HCT116 (cell line): ENCODE results near the gene ETNK2. TPM values are rescaled to one million over a fixed set of nuclear protein-coding genes. Genes with fewer than 3 reads are reported as not detected.

ENCODE experiments used
- ATAC-seq: fragments of 200-7000 bp; cut with Tn5 transposase; 2 replicates; pipeline ENCODE4 v1.9.1; 2020; ENCODE audit warnings: mild to moderate bottlenecking, moderate library complexity
- BruUV-seq: library from RNA; stranded (reverse); fragments of 400-500 nt; replicated peaks from 2 replicates; lab custom pipeline; 2021; lab: Mats Ljungman, UMichigan
- CTCF ChIA-PET: fragments of 300-600 bp; sonication (Branson Sonifier 250); formaldehyde crosslinking; loops from one replicate; lab custom pipeline; 2021; ENCODE audit warnings: antibody characterized with exemption; lab: Charles Lee
- POLR2A ChIA-PET: fragments of 300-600, 350-600 bp; sonication (Branson Sonifier 250); formaldehyde crosslinking; loops from one replicate; lab custom pipeline; 2021; ENCODE audit warnings: antibody characterized with exemption; lab: Charles Lee
- RAD21 ChIA-PET, 2 experiments: fragments of 300-600 bp; sonication (Branson Sonifier 250); formaldehyde crosslinking; loops; one replicate each; lab custom pipeline; 2023; ENCODE audit warnings: low total read pairs in 2 of 2; ENCODE audit not compliant: uncharacterized antibody in 2 of 2, unreplicated experiment in 2 of 2, low non-redundant PET in 1 of 2; lab: Charles Lee
- DNase-seq: peaks from one replicate; pipeline ENCODE4 v3.0.0-alpha.2; 2010; ENCODE audit warnings: low read depth, low spot score
- H2AFZ ChIP-seq: fragments of 200-600 bp; shearing (Covaris generic), sonication (generic); 2 replicates; pipeline ENCODE4 v1.6.1; 2017; ENCODE audit warnings: low read depth, mixed run types, mixed read lengths, antibody characterized with exemption, low read length; ENCODE audit not compliant: poor library complexity, severe bottlenecking
- H3K27ac ChIP-seq: 2 replicates; pipeline ENCODE4 v1.5.1; 2012; ENCODE audit warnings: low read depth, low read length
- H3K27me3 ChIP-seq: fragments of 200-600 bp; sonication (generic); 2 replicates; pipeline ENCODE4 v1.6.1; 2016; ENCODE audit warnings: mixed run types, low read length, mixed read lengths; ENCODE audit not compliant: insufficient read depth
- H3K36me3 ChIP-seq, 2 experiments: fragments of 200-500 bp in 1 of 2; fragments of 200-600 bp in 1 of 2; sonication (Bioruptor generic) in 1 of 2; sonication (generic) in 1 of 2; 2 replicates each; pipeline versions ENCODE4 v1.5.1 to v1.6.1; 2014 to 2016; ENCODE audit warnings: low read length in 2 of 2, inconsistent platforms in 1 of 2, mixed read lengths in 1 of 2, mixed run types in 1 of 2; ENCODE audit not compliant: insufficient read depth in 2 of 2, control insufficient read depth in 1 of 2
- H3K4me1 ChIP-seq, 2 experiments: fragments of 200-600 bp in 1 of 2; sonication (generic) in 1 of 2; 2 replicates each; pipeline versions ENCODE4 v1.5.1 to v1.6.1; 2012 to 2017; ENCODE audit warnings: low read length in 2 of 2, inconsistent platforms in 1 of 2, mild to moderate bottlenecking in 1 of 2, mixed read lengths in 1 of 2, mixed run types in 1 of 2, moderate library complexity in 1 of 2; ENCODE audit not compliant: insufficient read depth in 2 of 2, control insufficient read depth in 1 of 2
- H3K4me2 ChIP-seq: fragments of 200-600 bp; sonication (generic); 2 replicates; pipeline ENCODE4 v1.6.1; 2017; ENCODE audit warnings: mixed run types, low read length, mixed read lengths
- H3K4me3 ChIP-seq, 2 experiments: fragments of 200-600 bp in 1 of 2; sonication (generic) in 1 of 2; replicated peaks in 1 of 2; 2 replicates each; pipeline ENCODE4 v1.5.1; 2011 to 2016; ENCODE audit warnings: low read length in 2 of 2, control low read depth in 1 of 2, low read depth in 1 of 2, mild to moderate bottlenecking in 1 of 2, mixed read lengths in 1 of 2, mixed run types in 1 of 2
- H3K79me2 ChIP-seq: fragments of 200-600 bp; sonication (generic); 2 replicates; pipeline ENCODE4 v1.6.1; 2017; ENCODE audit warnings: mild to moderate bottlenecking, mixed run types, low read length, moderate library complexity, mixed read lengths; ENCODE audit not compliant: insufficient read depth
- H3K9ac ChIP-seq: fragments of 200-600 bp; sonication (generic); 2 replicates; pipeline ENCODE4 v1.6.1; 2016; ENCODE audit warnings: low read length, mixed read lengths
- H3K9me2 ChIP-seq: fragments of 200-600 bp; sonication (generic), shearing (Covaris generic); 2 replicates; pipeline ENCODE4 v1.6.1; 2017; ENCODE audit warnings: mixed run types, mild to moderate bottlenecking, moderate library complexity; ENCODE audit not compliant: insufficient read depth
- H3K9me3 ChIP-seq, 2 experiments: fragments of 200-500 bp in 1 of 2; fragments of 200-600 bp in 1 of 2; sonication (Bioruptor generic) in 1 of 2; sonication (generic) in 1 of 2; 2 replicates each; pipeline ENCODE4 v1.6.1; 2014 to 2017; ENCODE audit warnings: low read length in 2 of 2, mixed read lengths in 2 of 2, inconsistent platforms in 1 of 2, low read depth in 1 of 2, mild to moderate bottlenecking in 1 of 2, mixed run types in 1 of 2, moderate library complexity in 1 of 2; ENCODE audit not compliant: control insufficient read depth in 1 of 2, insufficient read depth in 1 of 2
- H4K20me1 ChIP-seq: fragments of 200-600 bp; sonication (generic), shearing (Covaris generic); 2 replicates; pipeline ENCODE4 v1.6.1; 2017; ENCODE audit warnings: mixed run types, mild to moderate bottlenecking, moderate library complexity; ENCODE audit not compliant: insufficient read depth
- CEBPB ChIP-seq: IDR thresholded peaks from 2 replicates; pipeline ENCODE4 v1.6.1; 2012; ENCODE audit warnings: low read depth
- CTCF ChIP-seq, 3 experiments: fragments of 200-600 bp in 1 of 3; sonication (generic) in 1 of 3; IDR thresholded peaks in 2 of 3; conservative IDR thresholded peaks in 1 of 3; 2 replicates each; pipeline ENCODE4 v1.5.1; 2012 to 2017; ENCODE audit warnings: low read depth in 2 of 3, low read length in 2 of 3, antibody characterized with exemption in 1 of 3, borderline replicate concordance in 1 of 3, control low read depth in 1 of 3, mild to moderate bottlenecking in 1 of 3, mixed read lengths in 1 of 3, mixed run types in 1 of 3, moderate library complexity in 1 of 3; ENCODE audit not compliant: insufficient read depth in 1 of 3
- EZH2phosphoT487 ChIP-seq: fragments of 200-600 bp; IDR thresholded peaks from 2 replicates; pipeline ENCODE4 v1.6.1; 2018; ENCODE audit warnings: antibody characterized with exemption, borderline replicate concordance
- POLR2A ChIP-seq: IDR thresholded peaks from 2 replicates; pipeline ENCODE4 v1.7.0; 2011; ENCODE audit warnings: borderline replicate concordance; ENCODE audit not compliant: insufficient read depth, insufficient read length; ENCODE audit errors: extremely low read depth
- REST ChIP-seq: IDR thresholded peaks from 2 replicates; pipeline ENCODE4 v1.6.1; 2012; ENCODE audit warnings: low read depth
- SRF ChIP-seq: IDR thresholded peaks from 2 replicates; pipeline ENCODE4 v1.6.1; 2012; ENCODE audit warnings: low read depth
- TCF7L2 ChIP-seq: IDR thresholded peaks from 2 replicates; pipeline ENCODE4 v1.7.0; 2011; ENCODE audit warnings: borderline replicate concordance, inconsistent platforms; ENCODE audit not compliant: insufficient read depth, insufficient read length; ENCODE audit errors: extremely low read depth
- intact Hi-C: fragments of 100-400 bp; cut with micrococcal nuclease; formaldehyde crosslinking; loops from 2 replicates; pipeline ENCODE4 v1.10.0; 2022
- total RNA-seq: library from RNA; stranded (reverse); gene quantifications from one replicate; pipeline ENCODE4 v1.2.1, GENCODE V29; 2021; ENCODE audit not compliant: unreplicated experiment

The ETNK2 gene
- total RNA-seq, 1 experiment from 2014 or later, result 16.1 TPM

- TF ChIP-seq REST (no peak), SRF (no peak), CEBPB (no peak), TCF7L2 (no peak), CTCF (IDR thresholded peaks at IDR 0.05 in 2 of 3, conservative IDR thresholded peaks at IDR 0.05 in 1 of 3; ENCODE audit: borderline replicate concordance in 1 of 3, insufficient read depth in 1 of 3, low read depth in 2 of 3, low read length in 2 of 3) (peak in 1 of 3 experiments; percentile 8; a peak in 1 of 6 replicates), POLR2A (no peak), EZH2phosphoT487 (no peak)
- ATAC-seq (peak; percentile 35; the same call in 1 of the 2 replicates), DNase-seq (no peak)
- Histone ChIP-seq H3K27me3 (no peaks in the 10 kb centered on the region), H2AFZ (no peak overlapping the region), H3K9me3 (no peaks in the 10 kb centered on the region), H3K4me1 (peaks cover 14 to 24% of the 10 kb centered on the region in 2 experiments; a peak in 3 of 4 replicates), H3K79me2 (peaks cover 5% of the 10 kb centered on the region; the same call in 1 of the 2 replicates), H3K36me3 (no peaks in the 10 kb centered on the region; a peak in 1 of 4 replicates), H3K9ac (no peak overlapping the region), H4K20me1 (no peaks in the 10 kb centered on the region), H3K4me2 (no peak overlapping the region), H3K27ac (no peak overlapping the region), H3K9me2 (no peaks in the 10 kb centered on the region), H3K4me3 (no peak overlapping the region)
- no TSS peak for BruUV-seq
- ChIA-PET CTCF (interaction anchor here (1.2 to 3.5 kb wide), 2 partner anchors 15 to 242 kb away, joined by 4 to 16 read pairs; no protein-coding TSS in a partner anchor), RAD21 (interaction anchor here in 1 of 2 experiments (0.7 kb wide), 1 partner anchor 224 kb away, joined by 3 read pairs; no protein-coding TSS in a partner anchor), POLR2A (no interaction called here)
- intact Hi-C loops, result no loop called here
These were observed 38.7 kb downstream of the ETNK2 start for GRCh38 chr1:204112876-204113730.
